ENCODE results near the gene TNP2. TPM values are rescaled to one million over a fixed set of nuclear protein-coding genes. Genes with fewer than 3 reads are reported as not detected.

The TNP2 gene
- total and polyA plus RNA-seq, 12 donors, result not detected

DNA sequence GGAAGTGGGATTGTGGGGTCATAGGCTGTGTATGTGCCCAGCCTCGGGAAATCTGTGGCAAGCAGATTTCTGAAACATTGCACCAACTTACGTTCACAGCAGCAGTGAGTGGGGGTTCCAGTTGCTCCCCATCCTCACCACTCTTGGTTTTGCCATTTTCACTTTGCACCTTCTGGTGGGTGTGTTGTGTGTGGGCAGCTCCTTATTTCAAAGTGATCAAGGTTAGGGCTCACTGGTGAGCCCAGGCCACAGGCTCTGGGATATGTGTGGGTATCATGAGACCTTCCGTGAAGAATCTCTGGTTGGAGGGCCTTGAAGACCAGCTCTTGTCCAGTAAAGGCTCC lies 41.5 kb upstream of the TNP2 start:
- intact Hi-C loops (cut with DNase I), result no loop called here
- 98 to 99% methylated on average over 3 of the region's 3 CpGs for WGBS, 2 donors
- DNase-seq (no peak), ATAC-seq (no peak)
- Histone ChIP-seq H3K9me3 (no peaks in the 10 kb centered on the region), H3K27me3 (no peaks in the 10 kb centered on the region), H3K4me3 (no peak overlapping the region), H3K36me3 (no peaks in the 10 kb centered on the region), H3K27ac (peak overlapping the region in 6 of 10 donors; percentile 10 to 75 (median 46)), H3K4me1 (peaks cover 0 to 55% (median 4%) of the 10 kb centered on the region in 9 donors)
- TF ChIP-seq, protein P1, sequence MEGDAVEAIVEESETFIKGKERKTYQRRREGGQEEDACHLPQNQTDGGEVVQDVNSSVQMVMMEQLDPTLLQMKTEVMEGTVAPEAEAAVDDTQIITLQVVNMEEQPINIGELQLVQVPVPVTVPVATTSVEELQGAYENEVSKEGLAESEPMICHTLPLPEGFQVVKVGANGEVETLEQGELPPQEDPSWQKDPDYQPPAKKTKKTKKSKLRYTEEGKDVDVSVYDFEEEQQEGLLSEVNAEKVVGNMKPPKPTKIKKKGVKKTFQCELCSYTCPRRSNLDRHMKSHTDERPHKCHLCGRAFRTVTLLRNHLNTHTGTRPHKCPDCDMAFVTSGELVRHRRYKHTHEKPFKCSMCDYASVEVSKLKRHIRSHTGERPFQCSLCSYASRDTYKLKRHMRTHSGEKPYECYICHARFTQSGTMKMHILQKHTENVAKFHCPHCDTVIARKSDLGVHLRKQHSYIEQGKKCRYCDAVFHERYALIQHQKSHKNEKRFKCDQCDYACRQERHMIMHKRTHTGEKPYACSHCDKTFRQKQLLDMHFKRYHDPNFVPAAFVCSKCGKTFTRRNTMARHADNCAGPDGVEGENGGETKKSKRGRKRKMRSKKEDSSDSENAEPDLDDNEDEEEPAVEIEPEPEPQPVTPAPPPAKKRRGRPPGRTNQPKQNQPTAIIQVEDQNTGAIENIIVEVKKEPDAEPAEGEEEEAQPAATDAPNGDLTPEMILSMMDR (IDR thresholded peaks at IDR 0.05), result no peak

- DNase-seq, result no peak
- TF ChIP-seq, protein P1 (IDR thresholded peaks at IDR 0.05), result no peak
- no peaks in the 10 kb centered on the region for H3K9me3 ChIP-seq
- ATAC-seq, result peak in 2 of 8 donors; percentile 34 to 83
- WGBS, 2 donors, result 63 to 69% methylated on average over 9 of the region's 9 CpGs
- no peaks in the 10 kb centered on the region for H3K27me3 ChIP-seq
- H3K4me1 ChIP-seq, result peaks cover 0 to 55% (median 4%) of the 10 kb centered on the region in 9 donors
- H3K4me3 ChIP-seq, result no peak overlapping the region
- H3K36me3 ChIP-seq, result no peaks in the 10 kb centered on the region
- intact Hi-C loops (cut with DNase I), result no loop called here
- peak overlapping the region in 1 of 10 donors; percentile 49 for H3K27ac ChIP-seq
Measured at GRCh38 chr16:11309895-11310633, 40.9 kb upstream of the TNP2 start.

- TF ChIP-seq, protein P1 (IDR thresholded peaks at IDR 0.05), result no peak
- intact Hi-C loops (cut with DNase I), result no loop called here
- Histone ChIP-seq H3K4me1 (peaks cover 0 to 55% (median 4%) of the 10 kb centered on the region in 9 donors), H3K27ac (no peak overlapping the region), H3K9me3 (no peaks in the 10 kb centered on the region), H3K27me3 (no peaks in the 10 kb centered on the region), H3K4me3 (no peak overlapping the region), H3K36me3 (no peaks in the 10 kb centered on the region)
- WGBS, 2 donors, result 70 to 72% methylated on average over 15 of the region's 15 CpGs
- DNase-seq (no peak), ATAC-seq (peak in 1 of 8 donors; percentile 25)
Measured at GRCh38 chr16:11308493-11309283, 39.6 kb upstream of the TNP2 start.

GRCh38 chr16:11307639-11308492 lies 38.7 kb upstream of the TNP2 start:
- peak in 2 of 8 donors; percentile 6 to 54 for ATAC-seq

More at GRCh38 chr16:11307639-11308492, 38.7 kb upstream of the TNP2 start:
- no peaks in the 10 kb centered on the region for H3K27me3 ChIP-seq
- peaks cover 0 to 3% (median 0%) of the 10 kb centered on the region in 11 donors for H3K9me3 ChIP-seq
- no peak overlapping the region for H3K4me3 ChIP-seq
- intact Hi-C loops (cut with DNase I), result no loop called here
- TF ChIP-seq, protein P1 (IDR thresholded peaks at IDR 0.05), result no peak
- 83 to 89% methylated on average over 21 of the region's 21 CpGs for WGBS, 2 donors
- DNase-seq, result no peak
- no peak overlapping the region for H3K27ac ChIP-seq
- H3K36me3 ChIP-seq, result no peaks in the 10 kb centered on the region
- peaks cover 0 to 52% (median 4%) of the 10 kb centered on the region in 9 donors for H3K4me1 ChIP-seq

All from heart right ventricle (tissue), 16 donors.